Measurements from ENCODE around the gene IPMK.

GRCh38 chr10:58210160-58210559, 57.5 kb downstream of the IPMK start:
- TF ChIP-seq POLR2A (IDR thresholded peaks at IDR 0.05; ENCODE audit: borderline replicate concordance, extremely low read depth, insufficient read depth, insufficient read length) = no peak
- no peak for TF ChIP-seq CTCF (IDR thresholded peaks at IDR 0.05 in 2 of 3, conservative IDR thresholded peaks at IDR 0.05 in 1 of 3; ENCODE audit: borderline replicate concordance in 1 of 3, insufficient read depth in 1 of 3, low read depth in 2 of 3, low read length in 2 of 3)
- no peak for TF ChIP-seq EZH2 (IDR thresholded peaks at IDR 0.05)
- TF ChIP-seq JUND (IDR thresholded peaks at IDR 0.05) = no peak
- no peak for TF ChIP-seq POLR2AphosphoS5 (IDR thresholded peaks at IDR 0.05; ENCODE audit: low read depth, low read length)

Data from HCT116 (cell line).